ENCODE measurements around the gene ATXN7L3.
"Not testable (repeated sequence)": the region's sequence is repeated elsewhere in the genome, so short reads cannot be mapped to it uniquely, and the experiment has no call there.

The ATXN7L3 gene

DNA sequence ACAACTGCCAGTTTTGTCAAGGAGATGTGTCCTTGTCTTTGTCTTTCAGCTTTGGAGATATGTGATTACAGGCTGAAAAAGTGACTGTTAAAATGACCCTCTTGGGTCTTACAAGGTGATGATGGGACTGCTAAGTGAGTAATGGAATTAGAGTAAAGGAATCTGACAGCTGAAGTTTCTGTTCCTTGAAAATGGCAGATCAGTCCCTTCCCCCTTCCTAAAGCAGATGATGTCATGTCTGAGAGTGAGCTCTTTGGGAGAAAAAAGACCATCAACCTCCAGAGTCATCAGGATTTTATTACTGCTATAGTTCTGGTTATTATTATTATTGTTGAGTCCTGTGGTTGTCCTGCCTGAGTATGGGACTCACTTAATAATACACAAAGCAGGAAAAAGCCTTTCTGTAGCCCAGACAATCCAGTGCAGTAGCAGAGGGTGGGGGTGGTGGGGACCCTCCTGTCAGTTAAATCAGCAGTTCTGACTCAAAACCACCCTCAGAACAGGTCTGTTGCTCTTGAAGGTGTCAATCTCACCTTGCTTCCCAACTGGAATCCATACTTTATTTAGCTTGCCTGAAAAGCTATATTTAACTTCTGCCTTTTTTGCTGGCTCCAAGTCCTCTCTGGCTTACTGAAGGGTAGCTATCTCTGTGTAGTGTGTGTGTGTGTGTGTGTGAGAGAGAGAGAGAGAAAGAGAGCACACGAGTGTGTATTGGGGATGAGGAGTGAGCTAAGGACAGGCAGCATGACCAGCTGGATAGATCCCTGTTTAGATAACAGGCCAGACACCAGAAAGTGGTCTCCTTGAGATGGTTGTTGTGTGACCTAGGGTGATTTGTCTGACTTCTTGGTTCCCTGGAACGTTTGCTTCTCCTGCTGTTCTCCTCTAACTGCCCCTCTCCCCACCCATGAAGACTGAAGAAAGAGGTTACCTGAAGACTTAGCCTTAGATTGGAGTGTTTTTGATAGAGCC lies 53.0 kb downstream of the ATXN7L3 start (continued):
- TF ChIP-seq ZNF140 (tag by site-specific recombination; IDR thresholded peaks at IDR 0.05): no peak
- TF ChIP-seq ZNF660 (tag by site-specific recombination; IDR thresholded peaks at IDR 0.05): peak; percentile 75; the same call in 1 of the 2 replicates
- no peak for TF ChIP-seq MYNN (tag by site-specific recombination; IDR thresholded peaks at IDR 0.05; ENCODE audit: borderline replicate concordance)
- 0 out of 2 replicates have a peak, but pooled peaks have one; percentile 23 for TF ChIP-seq SP7 (tag by site-specific recombination; IDR thresholded peaks at IDR 0.05)
- TF ChIP-seq, protein P1, sequence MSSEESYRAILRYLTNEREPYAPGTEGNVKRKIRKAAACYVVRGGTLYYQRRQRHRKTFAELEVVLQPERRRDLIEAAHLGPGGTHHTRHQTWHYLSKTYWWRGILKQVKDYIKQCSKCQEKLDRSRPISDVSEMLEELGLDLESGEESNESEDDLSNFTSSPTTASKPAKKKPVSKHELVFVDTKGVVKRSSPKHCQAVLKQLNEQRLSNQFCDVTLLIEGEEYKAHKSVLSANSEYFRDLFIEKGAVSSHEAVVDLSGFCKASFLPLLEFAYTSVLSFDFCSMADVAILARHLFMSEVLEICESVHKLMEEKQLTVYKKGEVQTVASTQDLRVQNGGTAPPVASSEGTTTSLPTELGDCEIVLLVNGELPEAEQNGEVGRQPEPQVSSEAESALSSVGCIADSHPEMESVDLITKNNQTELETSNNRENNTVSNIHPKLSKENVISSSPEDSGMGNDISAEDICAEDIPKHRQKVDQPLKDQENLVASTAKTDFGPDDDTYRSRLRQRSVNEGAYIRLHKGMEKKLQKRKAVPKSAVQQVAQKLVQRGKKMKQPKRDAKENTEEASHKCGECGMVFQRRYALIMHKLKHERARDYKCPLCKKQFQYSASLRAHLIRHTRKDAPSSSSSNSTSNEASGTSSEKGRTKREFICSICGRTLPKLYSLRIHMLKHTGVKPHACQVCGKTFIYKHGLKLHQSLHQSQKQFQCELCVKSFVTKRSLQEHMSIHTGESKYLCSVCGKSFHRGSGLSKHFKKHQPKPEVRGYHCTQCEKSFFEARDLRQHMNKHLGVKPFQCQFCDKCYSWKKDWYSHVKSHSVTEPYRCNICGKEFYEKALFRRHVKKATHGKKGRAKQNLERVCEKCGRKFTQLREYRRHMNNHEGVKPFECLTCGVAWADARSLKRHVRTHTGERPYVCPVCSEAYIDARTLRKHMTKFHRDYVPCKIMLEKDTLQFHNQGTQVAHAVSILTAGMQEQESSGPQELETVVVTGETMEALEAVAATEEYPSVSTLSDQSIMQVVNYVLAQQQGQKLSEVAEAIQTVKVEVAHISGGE (tag by site-specific recombination; conservative IDR thresholded peaks at IDR 0.05; ENCODE audit: low read depth): no peak
- peak; percentile 77 for TF ChIP-seq FEZF1 (tag by site-specific recombination; IDR thresholded peaks at IDR 0.05)
- TF ChIP-seq ZNF19 (tag by site-specific recombination; IDR thresholded peaks at IDR 0.05; ENCODE audit: low read depth): no peak
- peak; percentile 62 for TF ChIP-seq ZNF629 (tag by site-specific recombination; IDR thresholded peaks at IDR 0.05)
- TF ChIP-seq ZNF335 (tag by site-specific recombination; conservative IDR thresholded peaks at IDR 0.05): 0 out of 2 replicates have a peak, but pooled peaks have one; percentile 15
- TF ChIP-seq, protein P2, sequence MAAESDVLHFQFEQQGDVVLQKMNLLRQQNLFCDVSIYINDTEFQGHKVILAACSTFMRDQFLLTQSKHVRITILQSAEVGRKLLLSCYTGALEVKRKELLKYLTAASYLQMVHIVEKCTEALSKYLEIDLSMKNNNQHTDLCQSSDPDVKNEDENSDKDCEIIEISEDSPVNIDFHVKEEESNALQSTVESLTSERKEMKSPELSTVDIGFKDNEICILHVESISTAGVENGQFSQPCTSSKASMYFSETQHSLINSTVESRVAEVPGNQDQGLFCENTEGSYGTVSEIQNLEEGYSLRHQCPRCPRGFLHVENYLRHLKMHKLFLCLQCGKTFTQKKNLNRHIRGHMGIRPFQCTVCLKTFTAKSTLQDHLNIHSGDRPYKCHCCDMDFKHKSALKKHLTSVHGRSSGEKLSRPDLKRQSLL (tag by site-specific recombination; IDR thresholded peaks at IDR 0.05): no peak
- TF ChIP-seq, protein P3, sequence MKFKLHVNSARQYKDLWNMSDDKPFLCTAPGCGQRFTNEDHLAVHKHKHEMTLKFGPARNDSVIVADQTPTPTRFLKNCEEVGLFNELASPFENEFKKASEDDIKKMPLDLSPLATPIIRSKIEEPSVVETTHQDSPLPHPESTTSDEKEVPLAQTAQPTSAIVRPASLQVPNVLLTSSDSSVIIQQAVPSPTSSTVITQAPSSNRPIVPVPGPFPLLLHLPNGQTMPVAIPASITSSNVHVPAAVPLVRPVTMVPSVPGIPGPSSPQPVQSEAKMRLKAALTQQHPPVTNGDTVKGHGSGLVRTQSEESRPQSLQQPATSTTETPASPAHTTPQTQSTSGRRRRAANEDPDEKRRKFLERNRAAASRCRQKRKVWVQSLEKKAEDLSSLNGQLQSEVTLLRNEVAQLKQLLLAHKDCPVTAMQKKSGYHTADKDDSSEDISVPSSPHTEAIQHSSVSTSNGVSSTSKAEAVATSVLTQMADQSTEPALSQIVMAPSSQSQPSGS (tag by site-specific recombination; IDR thresholded peaks at IDR 0.05; ENCODE audit: low read depth): peak; percentile 83
- TF ChIP-seq ZBTB20 (tag by site-specific recombination; IDR thresholded peaks at IDR 0.05): no peak
- no peak for TF ChIP-seq ZSCAN16 (tag by site-specific recombination; IDR thresholded peaks at IDR 0.05)
- TF ChIP-seq ZNF366 (tag by site-specific recombination; conservative IDR thresholded peaks at IDR 0.05): peak; percentile 36
- TF ChIP-seq ZNF341 (tag by site-specific recombination; IDR thresholded peaks at IDR 0.05; ENCODE audit: low read depth): no peak
- no peak for TF ChIP-seq ZNF785 (tag by site-specific recombination; IDR thresholded peaks at IDR 0.05)
- no peak for TF ChIP-seq ZNF596 (tag by site-specific recombination; IDR thresholded peaks at IDR 0.05)
- no peak for TF ChIP-seq ZNF791 (tag by site-specific recombination; IDR thresholded peaks at IDR 0.05)

DNA sequence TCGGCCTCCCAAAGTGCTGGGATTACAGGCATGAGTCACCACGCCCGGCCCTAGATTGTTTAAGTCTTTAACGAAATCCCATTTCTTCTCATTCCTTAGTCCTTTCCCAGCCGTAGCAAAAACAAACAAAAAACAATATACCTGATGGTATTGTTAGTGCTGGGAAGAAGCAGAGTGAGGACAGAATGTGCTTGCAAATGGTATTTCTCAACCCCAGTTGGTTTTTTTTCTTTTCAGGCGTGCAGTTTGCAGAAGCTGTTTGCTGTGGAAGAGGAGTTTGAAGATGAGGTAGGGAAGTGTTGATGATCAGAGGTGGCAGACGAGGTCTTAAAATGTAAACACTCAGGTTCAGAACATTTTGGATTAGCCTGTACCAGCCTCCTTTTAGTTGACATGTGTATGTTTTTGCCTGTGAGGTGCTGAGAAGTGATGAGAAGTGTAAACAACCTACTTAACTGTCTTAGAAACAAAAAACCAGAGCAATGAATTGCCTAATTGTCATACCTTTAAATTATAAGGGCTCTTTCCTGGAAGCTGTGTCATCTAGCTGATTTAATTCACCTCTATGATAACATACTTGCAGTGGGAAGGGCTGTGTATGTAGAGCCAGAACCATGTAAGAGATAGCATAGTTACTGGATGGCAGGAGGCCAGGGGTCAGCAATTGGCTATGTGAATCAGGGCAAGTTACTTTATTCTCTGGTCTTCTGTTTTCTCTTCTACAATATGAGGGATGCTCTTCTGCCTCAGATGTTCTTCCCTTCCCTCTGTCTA lies 54.5 kb downstream of the ATXN7L3 start:
- Histone ChIP-seq H3K36me3 (ENCODE audit: control insufficient read depth in 2 of 2, insufficient read depth in 1 of 2, low read length in 2 of 2) (peaks cover 50 to 52% of the 10 kb centered on the region in 2 experiments), H3K4me3 (ENCODE audit: low read depth, low read length) (no peak overlapping the region), H3K27ac (ENCODE audit: extremely low read depth, low read depth, low read length) (peak overlapping the region; percentile 37; the same call in 1 of the 2 replicates), H3K9me3 (ENCODE audit: control insufficient read depth, insufficient read depth, low read depth, low read length) (no peaks in the 10 kb centered on the region), H3K4me1 (ENCODE audit: control insufficient read depth, insufficient read depth, low read length) (no peaks in the 10 kb centered on the region)
- TF ChIP-seq, protein P4, sequence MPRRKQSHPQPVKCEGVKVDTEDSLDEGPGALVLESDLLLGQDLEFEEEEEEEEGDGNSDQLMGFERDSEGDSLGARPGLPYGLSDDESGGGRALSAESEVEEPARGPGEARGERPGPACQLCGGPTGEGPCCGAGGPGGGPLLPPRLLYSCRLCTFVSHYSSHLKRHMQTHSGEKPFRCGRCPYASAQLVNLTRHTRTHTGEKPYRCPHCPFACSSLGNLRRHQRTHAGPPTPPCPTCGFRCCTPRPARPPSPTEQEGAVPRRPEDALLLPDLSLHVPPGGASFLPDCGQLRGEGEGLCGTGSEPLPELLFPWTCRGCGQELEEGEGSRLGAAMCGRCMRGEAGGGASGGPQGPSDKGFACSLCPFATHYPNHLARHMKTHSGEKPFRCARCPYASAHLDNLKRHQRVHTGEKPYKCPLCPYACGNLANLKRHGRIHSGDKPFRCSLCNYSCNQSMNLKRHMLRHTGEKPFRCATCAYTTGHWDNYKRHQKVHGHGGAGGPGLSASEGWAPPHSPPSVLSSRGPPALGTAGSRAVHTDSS (tag by site-specific recombination; IDR thresholded peaks at IDR 0.05): no peak
- TF ChIP-seq, protein P5, sequence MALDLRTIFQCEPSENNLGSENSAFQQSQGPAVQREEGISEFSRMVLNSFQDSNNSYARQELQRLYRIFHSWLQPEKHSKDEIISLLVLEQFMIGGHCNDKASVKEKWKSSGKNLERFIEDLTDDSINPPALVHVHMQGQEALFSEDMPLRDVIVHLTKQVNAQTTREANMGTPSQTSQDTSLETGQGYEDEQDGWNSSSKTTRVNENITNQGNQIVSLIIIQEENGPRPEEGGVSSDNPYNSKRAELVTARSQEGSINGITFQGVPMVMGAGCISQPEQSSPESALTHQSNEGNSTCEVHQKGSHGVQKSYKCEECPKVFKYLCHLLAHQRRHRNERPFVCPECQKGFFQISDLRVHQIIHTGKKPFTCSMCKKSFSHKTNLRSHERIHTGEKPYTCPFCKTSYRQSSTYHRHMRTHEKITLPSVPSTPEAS (tag by site-specific recombination; IDR thresholded peaks at IDR 0.05): no peak
- TF ChIP-seq ZNF600 (tag by site-specific recombination; IDR thresholded peaks at IDR 0.05): peak; percentile 57; the same call in 1 of the 2 replicates
- POLR2A ChIA-PET: interaction anchor here (0.7 to 3.2 kb wide), 4 partner anchors 12 to 41 kb away, joined by 3 to 14 read pairs (median 4); partner anchors contain the start of gene TMUB2
- CTCF ChIA-PET: interaction anchor here (0.7 to 4.1 kb wide), 5 partner anchors 11 to 29 kb away, joined by 3 to 20 read pairs (median 4); partner anchors contain the start of gene ASB16

DNA sequence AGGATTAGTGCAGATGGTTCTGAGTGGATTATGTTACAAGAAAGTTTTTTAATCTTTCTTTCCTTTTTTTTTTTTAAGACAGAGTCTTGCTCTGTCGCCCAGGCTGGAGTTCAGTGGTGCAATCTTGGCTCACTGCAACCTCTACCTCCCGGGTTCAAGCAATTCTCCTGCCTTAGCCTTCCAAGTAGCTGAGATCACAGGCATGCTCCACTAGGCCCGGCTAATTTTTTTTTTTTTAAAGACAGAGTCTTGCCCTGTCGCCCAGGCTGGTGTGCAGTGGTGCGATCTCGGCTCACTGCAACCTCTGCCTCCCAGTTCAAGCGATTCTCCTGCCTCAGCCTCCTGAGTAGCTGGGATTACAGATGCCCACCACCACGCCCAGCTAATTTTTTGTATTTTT lies 55.8 kb downstream of the ATXN7L3 start:
- CTCF ChIA-PET: interaction anchor here (0.8 to 4.1 kb wide), 4 partner anchors 15 to 187 kb away, joined by 3 to 20 read pairs (median 4); partner anchors contain the start of gene ASB16

More for the DNA sequence above, 55.8 kb downstream of the ATXN7L3 start:
- H3K9me3 ChIP-seq (ENCODE audit: control insufficient read depth, insufficient read depth, low read depth, low read length); H3K4me1 ChIP-seq (ENCODE audit: control insufficient read depth, insufficient read depth, low read length); H3K4me3 ChIP-seq (ENCODE audit: low read depth, low read length); H3K27ac ChIP-seq (ENCODE audit: extremely low read depth, low read depth, low read length): not testable (repeated sequence)
- POLR2A ChIA-PET: interaction anchor here (1.3 to 1.8 kb wide), 2 partner anchors 20 to 24 kb away, joined by 4 read pairs; partner anchors contain the start of gene HDAC5
- H3K36me3 ChIP-seq (ENCODE audit: control insufficient read depth in 2 of 2, insufficient read depth in 1 of 2, low read length in 2 of 2): peaks cover 40% of the 10 kb centered on the region in 2 experiments
